K562 (cell line): ENCODE measurements around the gene PTBP2. TPM values are rescaled to one million over a fixed set of nuclear protein-coding genes. Genes with fewer than 3 reads are reported as not detected.

Source experiments
- ATAC-seq: fragments of 200-7000 bp; cut with Tn5 transposase; 3 replicates; pipeline ENCODE4 v1.9.1; 2020; ENCODE audit warnings: moderate library complexity
- BruUV-seq: library from RNA; stranded (reverse); fragments of 400-500 nt; replicated peaks from 2 replicates; lab custom pipeline; 2021; lab: Mats Ljungman, UMichigan
- CTCF ChIA-PET: fragments of 300-600 bp; formaldehyde crosslinking; extraction: SDS; loops from one replicate; lab custom pipeline; 2021; ENCODE audit warnings: low intra/inter-chr PET ratio; lab: Yijun Ruan, JAX
- POLR2A ChIA-PET: fragments of 300-600, 350-650 bp; sonication (Branson Sonifier 250); formaldehyde crosslinking; extraction: SDS; loops from one replicate; lab custom pipeline; 2021; ENCODE audit warnings: antibody characterized with exemption, inconsistent platforms; lab: Yijun Ruan, JAX
- DNase-seq, 4 experiments: peaks; one replicate each; pipeline versions ENCODE4 v3.0.0 to v3.0.0-alpha.2; 2011 to 2018; ENCODE audit warnings: low spot score in 3 of 4, mixed read lengths in 3 of 4; ENCODE audit errors: extremely low read depth in 1 of 4
- FAIRE-seq: peaks from 2 replicates; lab custom pipeline; 2011; peaks lifted over from hg19 to GRCh38; lab: Jason Lieb, UNC
- H2AFZ ChIP-seq: 2 replicates; pipeline ENCODE4 v1.6.0; 2011; ENCODE audit warnings: low read depth, low read length, control low read depth, inconsistent platforms
- H3K27ac ChIP-seq: fragments of 200-600 bp; 3 replicates; pipeline ENCODE4 v1.8.0; 2011; ENCODE audit warnings: low read depth, mild to moderate bottlenecking, control low read depth, inconsistent platforms, low read length, moderate library complexity, mixed read lengths; ENCODE audit errors: extremely low read depth
- H3K27me3 ChIP-seq, 2 experiments: fragments of 300-600 bp in 1 of 2; 2 replicates in 1 of 2; 3 replicates in 1 of 2; pipeline versions ENCODE4 v1.6.0 to v1.8.0; 2011; ENCODE audit warnings: inconsistent platforms in 2 of 2, low read length in 2 of 2, mild to moderate bottlenecking in 1 of 2, mixed read lengths in 1 of 2, moderate library complexity in 1 of 2; ENCODE audit not compliant: control insufficient read depth in 2 of 2, insufficient read depth in 2 of 2
- H3K36me3 ChIP-seq: fragments of 300-600 bp; 3 replicates; pipeline ENCODE4 v1.8.0; 2011; ENCODE audit warnings: mild to moderate bottlenecking, low read length, inconsistent platforms; ENCODE audit not compliant: control insufficient read depth, insufficient read depth
- H3K4me1 ChIP-seq, 2 experiments: fragments of 200-600 bp in 1 of 2; replicated peaks in 1 of 2; 2 replicates in 1 of 2; 3 replicates in 1 of 2; pipeline versions ENCODE4 v1.5.1 to v1.8.0; 2011; ENCODE audit warnings: inconsistent platforms in 2 of 2, low read length in 2 of 2, mild to moderate bottlenecking in 1 of 2, mixed read lengths in 1 of 2, moderate library complexity in 1 of 2; ENCODE audit not compliant: control insufficient read depth in 2 of 2, insufficient read depth in 2 of 2
- H3K4me2 ChIP-seq: 2 replicates; pipeline ENCODE4 v1.6.1; 2011; ENCODE audit warnings: low read length, control low read depth, inconsistent platforms, mixed read lengths; ENCODE audit not compliant: insufficient read depth
- H3K4me3 ChIP-seq: fragments of 200-600 bp; sonication (generic), shearing (Covaris generic); 2 replicates; pipeline ENCODE4 v1.5.1; 2016; ENCODE audit warnings: control low read depth, inconsistent platforms
- H3K79me2 ChIP-seq: fragments of 200-600 bp; 3 replicates; pipeline ENCODE4 v1.8.0; 2011; ENCODE audit warnings: low read length, inconsistent platforms; ENCODE audit not compliant: control insufficient read depth, insufficient read depth
- H3K9ac ChIP-seq, 2 experiments: 2 replicates each; pipeline versions ENCODE4 v1.6.0 to v1.6.1; 2011; ENCODE audit warnings: low read depth in 2 of 2, low read length in 2 of 2, control low read depth in 1 of 2, inconsistent platforms in 1 of 2, mild to moderate bottlenecking in 1 of 2, mixed read lengths in 1 of 2; ENCODE audit not compliant: insufficient read depth in 1 of 2
- H3K9me1 ChIP-seq: one replicate; pipeline ENCODE4 v1.6.0; 2011; ENCODE audit warnings: inconsistent platforms, mild to moderate bottlenecking, low read length, moderate library complexity; ENCODE audit not compliant: control insufficient read depth, insufficient read depth
- H3K9me3 ChIP-seq: replicated peaks from 2 replicates; pipeline ENCODE4 v1.5.1; 2011; ENCODE audit warnings: low read depth, low read length, inconsistent platforms; ENCODE audit not compliant: control insufficient read depth, insufficient read depth
- H4K20me1 ChIP-seq: replicated peaks from 2 replicates; pipeline ENCODE4 v1.6.1; 2011; ENCODE audit warnings: low read length, inconsistent platforms, mixed read lengths; ENCODE audit not compliant: control insufficient read depth, insufficient read depth
- RHOXF2B ChIP-seq: fragments of 250-450 bp; sonication (Bioruptor Pico); conservative IDR thresholded peaks from 2 replicates; pipeline ENCODE4 v1.5.1; 2021
- ZC3H8 ChIP-seq: fragments of 450-650 bp; IDR thresholded peaks from 2 replicates; pipeline ENCODE4 v1.6.1; 2017
- ZNF395 ChIP-seq: fragments of 200-800 bp; sonication (Bioruptor generic); IDR thresholded peaks from 2 replicates; pipeline ENCODE4 v1.6.1; 2017; ENCODE audit warnings: missing genetic modification characterization, missing compliant biosample characterization
- ZNF449 ChIP-seq: fragments of 250-450 bp; sonication (Bioruptor Pico); IDR thresholded peaks from 2 replicates; pipeline ENCODE4 v1.8.0; 2022; ENCODE audit warnings: moderate library complexity, mild to moderate bottlenecking, inconsistent platforms
- WGBS: fragments of 100-300 bp; shearing (Covaris generic); methylation state at CpG from one replicate; pipeline ENCODE4 v1.1.6; 2016; ENCODE audit warnings: low coverage, mixed read lengths; ENCODE audit not compliant: insufficient coverage; ENCODE audit errors: missing lambda C conversion rate; 5-methylcytosine and 5-hydroxymethylcytosine counted together
- in situ Hi-C: fragments of 300-500 bp; cut with MboI; formaldehyde crosslinking; loops from 4 replicates; pipeline ENCODE4 v1.15.0; 2018; ENCODE audit warnings: inconsistent platforms, mixed read lengths
- intact Hi-C: fragments of 100-400 bp; cut with micrococcal nuclease; formaldehyde crosslinking; loops from 2 replicates; pipeline ENCODE4 v1.14.2; 2022
- polyA plus RNA-seq, 8 experiments: library from polyadenylated mRNA; depleted of rRNA in 4 of 8; stranded (reverse) in 5 of 8; unstranded in 3 of 8; fragments of >200 nt; fragmentation: Nextera tagmentation in 2 of 8; fragmentation: Illumina TruSeq in 1 of 8; extraction: Ambion mirVana in 2 of 8; extraction: Trizol in 1 of 8; gene quantifications; 2 replicates each; pipeline versions ENCODE4 v1.2.1 to v1.2.3, GENCODE V29; 2011 to 2014; ENCODE audit warnings: inconsistent platforms in 1 of 8, missing spikeins in 1 of 8
- total RNA-seq, 7 experiments: library from RNA; depleted of rRNA in 6 of 7; stranded (reverse); fragments of >200 nt in 6 of 7; fragmentation: Illumina TruSeq in 2 of 7; extraction: Trizol in 2 of 7; gene quantifications; 2 replicates each; pipeline versions ENCODE4 v1.2.1 to v1.2.3, GENCODE V29; 2011 to 2021; ENCODE audit warnings: low replicate concordance in 1 of 7

The PTBP2 gene
- total and polyA plus RNA-seq, 9 of the 15 experiments (the other 6 are each of a cell fraction or from before 2014, with no cell fraction given), result 9.8 to 30.6 (median 19.0) TPM

- H3K4me2 ChIP-seq, result no peak overlapping the region
- H3K27me3 ChIP-seq, result no peaks in the 10 kb centered on the region
- H3K4me3 ChIP-seq, result no peak overlapping the region
- no peak overlapping the region for H3K9ac ChIP-seq
- H3K27ac ChIP-seq, result no peak overlapping the region
- no peak for DNase-seq
- H3K79me2 ChIP-seq, result no peaks in the 10 kb centered on the region
- peaks cover 60% of the 10 kb centered on the region for H3K36me3 ChIP-seq
- no TSS peak for BruUV-seq
- no peaks in the 10 kb centered on the region for H3K4me1 ChIP-seq
- CTCF ChIA-PET, result no interaction called here
- POLR2A ChIA-PET, result no interaction called here
- intact Hi-C loops (no loop called here), in situ Hi-C loops (no loop called here)
- no peak overlapping the region for H2AFZ ChIP-seq
- WGBS, result 97% methylated on average over 5 of the region's 5 CpGs
- no peak for FAIRE-seq
- no peaks in the 10 kb centered on the region for H4K20me1 ChIP-seq
- no peaks in the 10 kb centered on the region for H3K9me3 ChIP-seq
- ATAC-seq, result no peak
- no peaks in the 10 kb centered on the region for H3K9me1 ChIP-seq
- TF ChIP-seq ZNF449 (CRISPR knock-in tag) (no peak), ZC3H8 (no peak), RHOXF2B (CRISPR knock-in tag) (no peak), ZNF395 (CRISPR knock-in tag) (no peak)
Measured at GRCh38 chr1:96804648-96805047, 83.1 kb downstream of the PTBP2 start.
